ENCODE results near the gene DOLPP1.

Gene DOLPP1

DNA sequence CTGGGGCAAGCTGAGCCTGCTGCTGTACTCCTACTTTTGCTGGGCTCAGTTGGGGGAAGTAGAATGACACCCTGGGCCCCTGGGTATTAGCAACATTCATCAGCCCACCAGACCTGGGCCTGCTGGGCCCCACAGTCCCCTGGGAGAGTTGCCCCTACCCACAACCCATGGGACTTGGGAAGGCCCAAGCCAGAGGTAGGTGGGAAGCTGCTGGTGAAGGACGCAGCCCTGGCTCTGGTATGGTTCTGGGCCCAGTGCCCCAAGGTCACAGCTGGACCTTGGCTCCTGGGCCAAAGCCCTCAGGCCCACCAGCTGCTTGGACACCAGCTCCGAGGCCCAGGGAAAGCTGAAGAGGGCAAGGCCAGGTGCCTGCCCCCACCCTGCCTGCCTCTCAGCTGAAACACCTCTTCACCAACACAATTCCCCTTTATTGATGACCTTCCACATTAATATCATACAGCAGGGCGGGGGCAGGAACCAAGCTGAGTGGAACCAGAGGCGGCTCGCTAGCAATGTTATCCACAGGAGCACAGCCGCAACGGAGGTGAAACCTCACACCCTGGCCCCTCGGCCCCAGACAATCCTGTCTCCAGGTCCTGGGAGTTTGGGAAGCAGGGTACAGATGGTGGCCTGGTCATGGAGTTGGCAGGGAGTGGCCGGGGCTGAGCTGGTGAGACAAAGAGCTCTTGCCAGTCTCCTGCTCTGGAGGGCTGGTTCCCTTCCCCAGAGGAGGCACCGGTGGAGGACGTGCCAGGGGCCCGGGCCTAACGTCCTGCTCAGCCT lies 13.7 kb downstream of the DOLPP1 start:
- DNase-seq (ENCODE audit: low spot score) = no peak

DNA sequence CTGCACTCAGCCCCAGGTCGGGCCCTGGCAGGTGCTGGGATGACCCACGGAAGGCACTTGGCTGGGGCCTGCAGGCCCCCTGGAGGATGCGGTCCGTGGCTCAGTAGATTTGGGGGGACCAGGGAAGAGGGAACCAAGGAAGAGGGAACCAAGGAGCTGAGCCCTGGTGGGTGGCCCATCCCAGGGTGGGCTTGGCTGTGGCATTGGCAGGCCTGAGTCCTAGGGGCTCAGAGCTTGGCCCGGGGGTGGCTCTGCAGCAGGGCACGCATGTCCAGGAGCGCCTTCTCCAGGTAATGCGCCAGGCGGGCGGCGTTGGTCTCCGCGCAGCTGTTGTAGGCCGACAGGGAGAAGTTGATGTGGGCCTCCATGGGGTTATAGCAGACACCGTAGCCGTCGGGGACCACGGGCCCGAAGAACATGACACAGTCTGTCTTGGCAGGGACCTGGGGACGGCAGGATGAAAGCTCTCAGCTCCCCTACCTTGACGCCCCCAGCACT lies 14.3 kb downstream of the DOLPP1 start:
- DNase-seq (ENCODE audit: low spot score) = no peak

DNA sequence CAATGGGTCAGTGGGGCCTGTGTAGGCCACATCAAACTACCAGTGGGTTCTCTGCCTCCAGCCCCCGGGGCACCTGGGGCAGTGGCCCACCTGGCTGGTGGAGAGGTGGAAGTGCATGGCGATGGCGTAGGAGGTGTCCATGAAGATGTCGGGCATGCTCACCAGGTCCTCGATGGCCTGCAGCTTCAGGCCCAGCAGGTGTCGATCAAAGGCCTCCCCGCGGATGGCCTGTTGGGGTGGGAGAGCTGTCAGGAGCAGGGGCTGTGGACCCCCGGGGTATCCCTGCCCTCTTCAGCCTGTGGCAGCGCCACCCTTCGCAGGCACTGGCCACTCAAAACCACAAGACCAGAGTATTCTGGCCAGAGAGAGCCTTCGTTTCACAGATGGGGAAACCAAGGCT lies 15.0 kb downstream of the DOLPP1 start:
- no peak for DNase-seq (ENCODE audit: low spot score)

DNA sequence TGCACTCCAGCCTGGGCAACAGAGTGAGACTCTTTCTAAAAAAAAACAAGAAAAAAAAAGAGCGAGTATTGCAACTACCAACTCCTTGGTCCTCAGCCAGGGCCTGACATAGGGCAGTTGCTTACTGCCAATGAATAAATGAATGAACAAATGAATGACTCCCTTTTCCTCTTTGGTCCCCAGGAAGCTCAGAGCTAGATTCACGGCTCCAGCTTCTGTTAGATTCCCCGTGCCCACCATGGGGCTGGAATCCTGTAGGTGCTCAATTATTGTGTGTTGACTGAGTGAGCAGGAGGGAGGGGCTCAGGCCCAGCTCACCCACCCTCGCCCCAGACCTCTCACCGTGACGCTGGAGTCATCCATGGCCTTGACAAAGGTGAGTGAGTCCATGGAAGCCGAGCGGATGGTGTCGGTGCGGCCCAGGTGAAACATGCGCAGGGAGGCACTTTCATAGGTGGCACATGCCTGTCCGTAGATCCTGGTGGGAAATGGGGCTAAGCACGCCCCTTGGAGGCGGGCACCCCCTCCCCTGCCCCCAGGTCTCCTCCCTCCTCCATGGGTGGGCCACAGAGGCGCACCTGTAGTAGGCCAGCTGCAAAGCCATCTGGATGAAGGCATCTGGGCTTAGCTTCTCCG lies 16.9 kb downstream of the DOLPP1 start:
- no peak for DNase-seq (ENCODE audit: low spot score)

DNA sequence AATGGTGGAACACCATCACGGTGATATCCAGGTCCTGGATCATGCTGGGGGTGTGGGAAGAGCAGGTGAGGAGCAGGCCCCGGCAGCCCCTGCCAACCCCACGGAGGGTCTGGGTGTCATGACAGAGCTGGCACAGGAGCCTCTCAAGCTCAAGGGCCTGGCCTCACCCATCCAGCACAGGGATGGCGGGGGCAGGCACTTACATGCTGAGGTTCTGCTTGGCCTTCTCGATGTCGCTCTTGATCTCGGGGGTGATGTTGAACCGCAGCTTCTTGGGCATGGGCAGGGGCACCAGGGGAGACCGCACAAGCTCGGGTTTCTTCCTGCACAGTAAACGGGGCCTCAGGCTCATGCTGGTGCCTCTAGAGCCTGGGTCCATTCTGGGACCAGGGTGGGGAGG lies 17.4 kb downstream of the DOLPP1 start:
- DNase-seq (ENCODE audit: low spot score) = no peak

DNA sequence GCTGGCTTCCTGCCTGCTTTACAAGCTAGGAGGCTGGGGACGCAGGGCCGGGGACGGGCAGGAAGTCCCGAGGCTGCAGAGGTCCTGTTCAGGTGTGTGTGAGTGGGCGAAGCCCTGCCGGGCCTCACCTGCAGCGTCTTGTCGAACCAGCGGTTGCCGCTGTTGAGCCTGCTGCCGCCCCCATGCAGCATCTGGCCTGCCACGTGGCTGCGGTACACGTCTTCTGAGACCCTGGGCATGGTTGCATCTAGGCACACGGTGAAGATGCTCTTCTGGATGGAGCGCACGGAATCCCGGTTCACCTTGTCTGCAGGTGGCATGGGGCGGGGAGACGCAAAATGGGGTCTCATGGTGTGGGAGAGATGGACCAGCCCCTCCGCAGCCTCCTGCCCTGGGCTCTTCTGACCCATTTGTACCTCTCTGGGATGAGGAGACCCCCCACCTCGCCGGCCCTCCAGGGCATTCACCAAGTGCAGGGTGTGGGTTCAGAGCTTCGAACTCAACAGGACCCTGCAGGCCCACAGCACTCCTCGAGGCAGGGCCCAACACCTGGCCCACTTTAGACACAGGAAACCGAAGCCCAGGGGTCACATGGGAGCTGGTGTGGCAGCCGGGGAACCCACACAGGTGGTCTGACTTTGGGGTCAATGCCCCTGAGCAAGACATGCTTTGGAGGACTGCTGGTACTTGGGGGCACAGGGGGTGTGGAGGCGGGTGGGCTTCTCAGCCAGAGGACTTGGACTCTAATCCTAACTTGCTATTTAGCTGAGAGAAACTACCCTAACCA lies 19.7 kb downstream of the DOLPP1 start:
- DNase-seq (ENCODE audit: low spot score) = no peak

DNA sequence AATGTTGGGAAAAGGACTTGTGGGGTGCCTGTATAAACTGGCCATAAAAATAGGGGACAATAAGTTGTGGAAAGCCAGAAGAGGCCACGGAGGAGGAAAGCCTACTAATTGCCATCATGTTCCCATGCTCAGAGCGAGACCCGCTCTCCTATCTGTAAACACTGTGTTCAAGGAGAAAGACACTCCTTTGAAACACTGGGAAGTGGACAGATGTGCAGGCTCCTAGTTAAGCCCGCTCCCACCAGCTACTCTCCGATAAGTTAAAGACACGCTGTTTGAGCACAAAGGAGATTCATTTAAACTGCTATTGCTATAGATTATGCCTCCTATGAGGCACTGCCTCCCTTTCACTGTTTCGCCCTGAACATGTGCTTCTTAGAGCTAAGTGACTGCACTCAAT lies 20.4 kb downstream of the DOLPP1 start:
- DNase-seq (ENCODE audit: low spot score) = no peak

DNA sequence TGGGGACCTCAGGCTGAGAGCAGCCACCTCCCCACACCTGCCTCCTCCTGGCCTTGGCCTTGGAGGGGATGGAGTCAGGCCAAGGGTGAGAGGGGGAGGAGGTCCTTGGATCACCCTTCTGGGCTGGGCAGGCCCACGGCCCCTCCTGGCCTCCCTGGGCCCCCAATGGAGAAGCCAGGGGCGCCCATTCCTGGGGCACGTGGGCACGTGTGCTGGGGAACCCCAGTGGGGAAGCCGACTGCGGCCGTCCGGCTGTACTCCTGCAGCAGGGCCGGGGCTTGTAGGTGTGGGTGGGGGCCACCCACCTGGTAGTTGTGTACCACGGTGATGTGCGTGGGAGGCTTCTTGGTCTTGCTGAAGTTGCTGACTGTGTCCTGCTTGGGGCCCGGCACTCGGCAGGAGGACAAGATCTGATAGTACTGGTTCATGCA lies 21.2 kb downstream of the DOLPP1 start:
- DNase-seq (ENCODE audit: low spot score) = no peak

DNA sequence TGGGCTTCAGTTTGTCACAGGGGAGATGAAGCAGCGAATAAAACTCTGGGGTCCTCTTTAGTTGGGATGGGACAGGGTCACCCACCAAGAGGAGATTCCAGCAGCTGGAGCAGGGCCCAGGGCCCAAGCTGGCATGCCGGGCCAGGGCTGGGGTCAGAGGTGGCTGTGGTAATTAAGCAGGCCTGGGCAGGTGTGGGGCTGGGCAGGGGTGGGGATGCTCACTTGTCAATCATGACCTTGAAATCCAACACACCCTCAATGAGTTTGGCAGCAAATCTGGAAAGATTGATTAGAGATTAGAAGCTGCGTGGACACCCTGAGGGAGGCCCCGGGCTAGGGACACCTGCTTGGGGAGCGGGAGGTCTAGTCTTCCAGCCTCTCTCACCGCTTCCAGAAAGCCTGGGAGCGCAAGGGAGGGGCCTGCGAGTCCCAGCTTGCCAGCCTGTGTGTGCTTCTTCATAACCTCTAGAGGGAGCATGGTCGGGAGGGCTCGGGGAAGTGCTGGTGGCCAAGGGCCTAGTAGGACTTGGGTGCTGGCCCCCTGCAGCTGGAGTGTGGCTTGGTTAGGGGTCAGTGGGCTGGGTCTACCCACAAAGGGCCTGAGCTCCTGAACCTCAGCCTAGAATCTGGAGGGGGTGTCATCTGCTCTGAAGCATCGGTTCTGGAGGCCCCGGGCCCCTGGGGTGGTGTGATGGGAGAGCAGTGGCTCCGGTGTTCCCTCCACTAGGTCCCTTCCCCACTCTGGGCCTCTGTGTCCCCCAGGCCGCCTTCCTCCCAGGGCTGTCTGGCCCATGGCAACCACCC lies 22.1 kb downstream of the DOLPP1 start:
- DNase-seq (ENCODE audit: low spot score) = peak; percentile 33

DNA sequence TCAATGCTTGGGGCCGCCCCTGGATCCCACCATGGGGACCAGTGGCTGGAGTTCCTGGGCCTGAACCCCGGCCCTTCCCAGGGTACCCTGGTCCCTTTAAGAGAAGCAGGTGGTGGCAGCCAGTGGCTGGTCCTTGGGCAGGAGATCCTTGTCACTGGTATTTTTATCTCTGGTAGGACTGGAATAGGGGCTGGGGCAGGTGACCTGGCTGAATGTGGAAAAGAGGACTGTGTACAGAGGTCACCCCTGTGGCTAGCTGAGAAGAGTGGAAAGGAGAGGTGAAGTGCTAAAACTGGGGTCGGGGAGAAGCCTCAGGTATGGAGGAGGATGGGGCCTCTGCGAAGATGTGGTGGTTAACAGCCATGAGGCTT lies 22.7 kb downstream of the DOLPP1 start:
- DNase-seq (ENCODE audit: low spot score) = no peak

DNA sequence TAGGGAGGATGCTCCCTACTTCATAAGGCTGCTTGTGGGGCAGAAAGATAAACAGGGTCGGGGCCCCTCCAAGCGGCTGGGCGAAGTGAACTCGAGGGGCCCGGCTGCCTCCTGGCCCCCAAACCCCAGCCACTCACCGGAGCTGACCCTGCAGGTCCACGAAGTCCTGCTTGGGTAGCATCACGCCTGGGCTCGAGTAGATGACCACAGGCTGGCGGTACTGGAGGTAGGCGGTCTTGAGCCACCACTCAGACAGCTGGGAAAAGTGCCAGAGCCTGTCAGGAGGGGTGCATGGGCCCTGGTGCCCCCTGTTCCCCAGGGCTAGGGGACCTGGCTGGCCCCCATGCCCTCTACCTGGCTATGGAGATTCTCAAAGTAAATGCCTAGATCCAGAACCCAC lies 23.1 kb downstream of the DOLPP1 start:
- no peak for DNase-seq (ENCODE audit: low spot score)

DNA sequence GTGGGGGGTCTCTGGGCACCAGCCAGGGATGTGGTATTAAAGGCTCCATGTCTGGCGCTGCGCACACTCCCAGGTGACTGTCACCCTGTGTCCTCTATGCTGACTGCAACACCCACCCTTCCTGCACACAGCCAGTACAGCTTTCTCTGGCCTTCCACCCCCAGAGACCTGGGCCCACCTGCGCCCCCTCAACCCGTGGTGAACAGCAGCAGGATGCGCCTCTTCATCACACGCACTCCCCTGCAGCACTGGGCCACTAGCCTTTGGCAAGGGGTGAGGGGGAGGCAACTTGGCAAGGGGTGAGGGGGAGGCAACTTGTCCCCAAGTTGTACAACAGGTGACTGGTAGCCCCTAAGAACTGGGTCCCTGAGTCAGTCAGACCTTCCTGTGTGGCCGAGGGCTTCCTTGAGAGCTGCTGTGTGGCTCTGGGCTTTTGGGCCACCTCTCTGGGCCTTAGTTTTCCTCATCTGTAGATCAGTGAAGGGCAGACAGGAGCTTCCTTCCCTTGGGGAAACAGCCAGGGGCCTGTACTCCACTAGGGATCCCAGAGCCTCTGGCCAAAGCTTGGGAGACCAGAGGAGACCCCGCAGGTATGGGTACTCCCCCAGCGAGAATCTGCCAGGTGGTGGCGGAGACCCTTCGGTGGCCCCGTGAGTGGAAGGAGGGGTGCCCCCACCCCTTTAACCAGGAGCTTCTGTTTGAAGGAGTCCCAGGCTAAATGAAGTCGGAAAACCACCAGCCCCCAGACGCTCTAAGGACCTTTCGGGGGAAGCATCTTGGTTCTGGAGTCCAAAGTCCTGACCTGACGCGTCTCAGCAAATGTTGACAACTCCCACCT lies 25.2 kb downstream of the DOLPP1 start:
- DNase-seq (ENCODE audit: low spot score) = no peak

DNA sequence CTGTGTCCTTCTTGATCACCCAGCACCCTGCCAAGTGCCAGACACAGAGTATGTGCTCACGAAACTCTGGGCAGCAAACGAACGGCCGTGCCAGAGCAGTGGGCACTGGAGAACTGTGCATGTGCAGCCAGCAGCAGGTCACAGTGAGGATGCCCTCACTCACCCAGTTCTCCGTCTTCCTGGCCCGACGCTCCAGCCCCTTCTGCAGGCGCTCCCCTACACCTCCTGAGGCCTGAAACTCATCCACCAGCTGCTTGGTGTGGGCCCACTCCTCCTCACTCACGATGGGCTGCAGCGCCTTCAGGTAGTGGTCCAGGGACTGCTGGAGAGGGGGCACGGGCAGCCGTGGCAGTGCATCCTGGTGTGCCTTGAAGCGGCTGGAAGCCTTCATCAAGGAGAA lies 26.7 kb downstream of the DOLPP1 start:
- DNase-seq (ENCODE audit: low spot score) = no peak

DNA sequence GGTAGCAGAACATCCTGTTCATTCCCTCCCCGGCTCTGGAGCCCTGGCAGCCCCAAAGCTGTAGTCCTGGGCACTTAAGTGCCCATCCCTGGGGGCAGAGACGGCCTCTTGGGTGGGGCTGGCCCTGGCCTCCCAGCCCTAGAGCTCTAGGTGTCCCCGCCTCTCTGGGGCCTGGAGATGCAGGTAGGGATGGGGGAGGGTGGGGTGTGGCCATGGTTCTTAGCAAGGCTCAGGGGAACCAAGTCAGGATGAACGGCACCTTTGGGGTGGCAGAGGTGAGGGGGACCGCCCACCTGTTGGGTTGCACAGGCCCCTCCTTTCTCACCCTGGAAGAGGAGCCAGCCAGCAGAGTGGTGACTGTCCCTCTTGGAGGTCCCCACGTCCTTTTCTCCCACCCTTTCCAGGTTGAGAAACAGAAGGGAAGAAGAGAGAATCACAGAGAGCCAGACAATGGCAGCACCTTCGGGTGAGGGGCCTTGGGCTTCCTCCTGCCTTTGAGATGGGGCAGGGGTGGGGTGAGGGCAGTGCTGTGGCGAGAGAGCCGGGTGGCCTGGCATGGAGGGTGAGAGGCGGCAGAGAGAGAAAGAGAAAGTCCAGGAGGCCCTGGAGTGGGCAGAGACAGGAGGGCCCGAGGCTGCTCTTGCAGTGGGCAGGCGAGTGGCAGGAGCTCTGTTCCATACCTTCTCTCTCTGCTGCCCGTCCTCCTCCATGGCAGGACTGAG lies 27.3 kb downstream of the DOLPP1 start:
- no peak for DNase-seq (ENCODE audit: low spot score)

DNA sequence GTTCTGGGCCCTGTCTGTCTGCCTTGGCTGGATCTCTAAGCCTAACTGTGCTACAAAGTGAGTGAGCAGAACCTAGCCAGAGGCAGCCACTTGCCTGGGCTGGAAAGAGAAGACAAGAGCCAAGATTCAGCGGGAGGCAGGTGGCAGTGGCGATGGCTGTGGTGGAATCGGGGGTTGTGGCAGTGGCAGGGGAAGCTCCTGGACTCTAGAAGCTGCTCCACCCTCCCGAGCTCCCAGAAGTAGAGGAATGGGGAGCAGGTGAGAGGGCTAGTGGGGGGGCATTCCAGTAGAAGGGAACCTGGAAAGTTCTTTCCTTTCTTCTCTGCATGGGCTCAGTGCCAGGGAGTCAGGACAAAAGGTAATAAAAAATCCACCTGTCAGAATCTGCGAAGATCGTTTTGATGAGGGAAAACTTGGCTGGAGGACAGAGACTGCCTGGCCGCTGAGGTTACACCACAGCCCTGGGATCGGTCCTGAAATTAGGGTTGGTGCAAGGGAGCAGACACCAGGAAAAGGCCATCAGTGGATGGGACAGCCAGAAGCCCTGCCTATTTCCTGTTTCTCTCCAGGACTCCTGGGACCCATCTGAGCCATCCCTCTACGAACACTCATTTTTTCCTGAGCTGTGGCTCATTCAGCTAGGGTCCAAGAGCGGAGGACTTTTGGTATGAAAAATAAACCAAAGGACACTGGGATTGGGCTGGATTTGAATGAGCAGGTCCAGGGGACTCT lies 28.1 kb downstream of the DOLPP1 start:
- no peak for DNase-seq (ENCODE audit: low spot score)

DNA sequence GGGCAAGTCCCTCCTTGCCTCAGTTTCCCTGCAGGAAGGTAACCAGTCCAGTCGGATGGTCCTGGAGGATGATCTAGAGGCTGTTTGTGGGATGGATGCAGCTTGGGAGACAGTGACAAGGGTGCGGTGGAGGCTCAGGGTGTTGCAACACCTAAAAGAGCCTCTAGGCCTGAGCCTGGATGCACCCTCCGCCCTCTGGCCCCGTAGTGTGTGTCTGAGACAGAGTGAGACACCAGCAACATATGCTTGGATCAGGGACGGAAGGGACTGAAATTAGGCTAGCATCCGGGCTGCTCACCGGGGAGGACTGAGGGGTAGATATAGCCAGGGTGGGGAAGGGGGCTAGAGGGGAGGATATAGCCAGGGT lies 28.6 kb downstream of the DOLPP1 start:
- DNase-seq (ENCODE audit: low spot score) = peak; percentile 18

DNA sequence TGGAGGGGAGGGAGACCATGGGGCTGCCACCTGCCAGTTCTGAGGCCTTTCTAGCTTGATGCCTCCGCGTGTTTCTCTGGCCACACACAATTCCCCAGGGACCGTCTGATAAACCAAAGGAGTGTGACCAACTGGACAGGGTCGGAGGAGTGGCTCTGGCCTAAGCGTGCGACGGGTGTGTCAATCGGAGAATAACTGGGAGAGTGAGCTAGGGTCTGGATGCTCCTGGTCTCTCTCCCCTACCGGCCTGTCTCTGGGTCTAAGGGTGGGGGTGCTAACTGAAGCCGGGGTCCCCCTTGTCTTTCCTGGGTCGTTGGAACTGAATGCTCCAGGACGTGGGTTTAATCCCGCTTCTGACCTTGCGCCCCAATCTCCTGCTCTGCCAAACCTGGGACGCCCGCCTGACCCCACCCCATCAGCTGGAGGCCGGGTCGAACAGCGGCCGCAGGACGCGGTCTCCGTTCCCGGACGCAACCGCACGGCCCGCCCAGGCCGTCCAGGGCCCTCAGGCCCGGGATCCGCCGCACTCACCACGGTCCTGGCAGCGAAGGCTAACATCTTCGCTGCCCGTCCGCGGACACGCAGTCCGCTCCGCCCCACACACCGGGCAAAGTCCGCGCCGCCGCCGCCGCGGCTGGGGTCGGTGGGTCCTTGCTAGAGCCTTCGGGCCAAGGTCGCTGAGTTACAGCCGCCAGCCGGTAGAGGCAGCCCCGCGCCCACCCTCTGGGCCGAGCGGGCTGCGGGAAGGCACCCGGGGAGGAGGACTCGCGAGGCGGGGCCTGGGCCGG lies 29.2 kb downstream of the DOLPP1 start:
- peak; percentile 25 for DNase-seq (ENCODE audit: low spot score)

DNA sequence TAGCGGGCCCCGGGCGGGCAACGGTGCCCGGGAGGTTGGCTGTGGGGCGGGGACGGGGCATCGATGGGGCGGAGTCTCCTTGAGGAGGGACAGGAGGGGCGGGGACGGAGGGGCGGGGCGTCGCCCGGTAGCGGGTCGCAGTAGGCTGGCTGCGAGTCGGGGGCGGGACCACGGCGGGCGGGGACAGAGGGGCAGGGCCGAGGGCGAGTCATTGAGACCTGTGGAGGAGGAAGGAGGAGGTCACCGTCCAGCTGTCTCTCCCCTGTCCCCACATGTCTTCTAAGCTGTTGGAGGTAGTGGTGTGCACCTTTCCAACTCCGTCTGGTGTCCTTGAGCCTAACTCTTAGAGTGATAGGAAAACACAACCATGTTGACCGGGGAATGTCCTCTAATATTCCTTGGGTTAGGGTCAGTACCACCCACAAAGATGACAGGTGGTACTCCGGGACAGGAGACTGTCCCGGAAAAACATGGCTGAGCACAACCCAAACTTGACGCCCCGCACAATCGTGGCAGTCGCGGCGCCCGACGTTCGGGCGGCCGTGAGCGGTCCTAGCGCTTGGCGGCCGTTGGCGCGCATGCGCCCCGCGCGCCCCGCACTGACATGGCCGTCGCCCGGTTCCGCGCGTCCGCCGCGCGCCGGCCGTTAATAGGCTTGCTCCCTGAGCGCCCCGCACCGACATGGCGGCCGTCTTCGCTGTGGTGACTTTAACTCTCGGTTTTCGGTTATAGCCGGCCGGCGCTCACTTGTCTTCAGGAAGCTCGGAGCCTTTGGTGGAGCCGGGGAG lies 30.0 kb downstream of the DOLPP1 start, which contains the start of the genes CRAT and PTPA:
CRAT (minus strand) TSS at position 54 of the 788 bp plus-strand sequence. CDS start 284 bp downstream, outside the sequence.
PTPA (plus strand) TSS at position 676 of the 788 bp plus-strand sequence. CDS start 186 bp downstream, outside the sequence.
- DNase-seq (ENCODE audit: low spot score) = peak; percentile 95

Data from pons (tissue), 1 donor.